Liver (tissue), 9 donors: ENCODE data around the gene RAI1. TPM values are rescaled to one million over a fixed set of nuclear protein-coding genes. Genes with fewer than 3 reads are reported as not detected.

Source experiments
- DNase-seq: peaks from one replicate; pipeline ENCODE4 v3.0.0-alpha.2; 2017; ENCODE audit warnings: low spot score
- H3K27ac ChIP-seq, 2 donors: one replicate each; pipeline ENCODE4 v1.7.0; 2013; ENCODE audit warnings: inconsistent platforms in 2 of 2, low read length in 2 of 2, control low read depth in 1 of 2, low read depth in 1 of 2, mild to moderate bottlenecking in 1 of 2
- H3K27me3 ChIP-seq, 4 donors: one replicate each; pipeline versions ENCODE4 v1.6.1 to v1.7.0; 2013; ENCODE audit warnings: low read length in 3 of 4, inconsistent platforms in 1 of 4, mild to moderate bottlenecking in 1 of 4, moderate library complexity in 1 of 4; ENCODE audit not compliant: control insufficient read depth in 4 of 4, insufficient read depth in 4 of 4
- H3K36me3 ChIP-seq, 4 donors: one replicate each; pipeline versions ENCODE4 v1.6.1 to v1.7.0; 2013; ENCODE audit warnings: low read length in 3 of 4, mild to moderate bottlenecking in 3 of 4, low read depth in 1 of 4, moderate library complexity in 1 of 4; ENCODE audit not compliant: control insufficient read depth in 4 of 4, insufficient read depth in 3 of 4
- H3K4me1 ChIP-seq, 4 donors: one replicate each; pipeline versions ENCODE4 v1.6.1 to v1.7.0; 2013; ENCODE audit warnings: low read length in 3 of 4, mild to moderate bottlenecking in 3 of 4, moderate library complexity in 1 of 4; ENCODE audit not compliant: control insufficient read depth in 4 of 4, insufficient read depth in 4 of 4
- H3K4me3 ChIP-seq, 3 donors: one replicate each; pipeline versions ENCODE4 v1.6.1 to v1.7.0; 2013; ENCODE audit warnings: low read length in 3 of 3, control low read depth in 1 of 3, low read depth in 1 of 3, mild to moderate bottlenecking in 1 of 3
- H3K9ac ChIP-seq, 2 donors: one replicate each; pipeline ENCODE4 v1.7.0; 2013; ENCODE audit warnings: low read length in 2 of 2, mild to moderate bottlenecking in 2 of 2, moderate library complexity in 2 of 2, control low read depth in 1 of 2, low read depth in 1 of 2
- H3K9me3 ChIP-seq, 4 donors: one replicate each; pipeline versions ENCODE4 v1.6.1 to v1.7.0; 2013; ENCODE audit warnings: low read length in 3 of 4; ENCODE audit not compliant: control insufficient read depth in 4 of 4
- ATF3 ChIP-seq: IDR thresholded peaks from 2 replicates; pipeline ENCODE4 v1.6.1; 2016; ENCODE audit warnings: antibody characterized with exemption
- EGR1 ChIP-seq, 2 donors: IDR thresholded peaks; 2 replicates each; pipeline ENCODE4 v1.6.1; 2016 to 2018; ENCODE audit warnings: antibody characterized with exemption in 2 of 2, low read depth in 2 of 2
- FOXA1 ChIP-seq: IDR thresholded peaks from 2 replicates; pipeline ENCODE4 v1.6.1; 2016; ENCODE audit warnings: antibody characterized with exemption
- FOXA2 ChIP-seq: IDR thresholded peaks from 2 replicates; pipeline ENCODE4 v1.6.1; 2016; ENCODE audit warnings: antibody characterized with exemption
- GABPA ChIP-seq, 2 donors: IDR thresholded peaks in 1 of 2; conservative IDR thresholded peaks in 1 of 2; 2 replicates each; pipeline ENCODE4 v1.6.1; 2016; ENCODE audit warnings: antibody characterized with exemption in 2 of 2, mild to moderate bottlenecking in 1 of 2, moderate library complexity in 1 of 2
- HNF4A ChIP-seq, 2 donors: conservative IDR thresholded peaks; 2 replicates each; pipeline ENCODE4 v1.6.1; 2016; ENCODE audit warnings: antibody characterized with exemption in 2 of 2, mild to moderate bottlenecking in 2 of 2
- HNF4G ChIP-seq: IDR thresholded peaks from 2 replicates; pipeline ENCODE4 v1.6.1; 2016; ENCODE audit warnings: antibody characterized with exemption
- NR2F2 ChIP-seq: IDR thresholded peaks from 2 replicates; pipeline ENCODE4 v1.6.1; 2016; ENCODE audit warnings: antibody characterized with exemption
- RAD21 ChIP-seq, 2 donors: IDR thresholded peaks; 2 replicates each; pipeline ENCODE4 v1.6.1; 2016; ENCODE audit warnings: antibody characterized with exemption in 2 of 2, mild to moderate bottlenecking in 2 of 2
- REST ChIP-seq: IDR thresholded peaks from 2 replicates; pipeline ENCODE4 v1.6.1; 2016; ENCODE audit warnings: antibody characterized with exemption, mild to moderate bottlenecking
- SP1 ChIP-seq: IDR thresholded peaks from 2 replicates; pipeline ENCODE4 v1.6.1; 2018; ENCODE audit warnings: antibody characterized with exemption, mild to moderate bottlenecking
- TAF1 ChIP-seq: conservative IDR thresholded peaks from 2 replicates; pipeline ENCODE4 v1.6.1; 2016; ENCODE audit warnings: antibody characterized with exemption, mild to moderate bottlenecking
- YY1 ChIP-seq: IDR thresholded peaks from 2 replicates; pipeline ENCODE4 v1.6.1; 2016; ENCODE audit warnings: antibody characterized with exemption, mild to moderate bottlenecking
- ZBTB33 ChIP-seq: IDR thresholded peaks from 2 replicates; pipeline ENCODE4 v1.6.1; 2016; ENCODE audit warnings: antibody characterized with exemption
- WGBS: extraction: QIAGEN DNeasy Blood & Tissue Kit; methylation state at CpG from one replicate; pipeline ENCODE4 v1.1.7; 2013; 5-methylcytosine and 5-hydroxymethylcytosine counted together
- polyA plus RNA-seq, 2 donors: library from polyadenylated mRNA; stranded (reverse) in 1 of 2; unstranded in 1 of 2; fragments of 200-250 nt in 1 of 2; fragments of >200 nt in 1 of 2; fragmentation: Nextera tagmentation in 1 of 2; extraction: Ambion mirVana in 1 of 2; gene quantifications; one replicate each; pipeline versions ENCODE4 v1.2.1 to v1.2.3, GENCODE V29; 2013 to 2015
- total RNA-seq, 2 donors: library from RNA; depleted of rRNA; stranded (reverse); fragments of >200 nt; gene quantifications; one replicate each; pipeline ENCODE4 v1.2.3, GENCODE V29; 2014
- TF ChIP-seq, protein P1 (sequence below): IDR thresholded peaks from 2 replicates; pipeline ENCODE4 v1.6.1; 2016; ENCODE audit warnings: antibody characterized with exemption
- donor health status: healthy.
- donor health status: healthy.
- donor health status: healthy.
- donor health status: healthy.
- donor health status: healthy.

Gene RAI1
- total and polyA plus RNA-seq, 4 donors: 0.57 to 7.6 (median 5.3) TPM

- Histone ChIP-seq H3K27me3 (no peaks in the 10 kb centered on the region), H3K9me3 (no peaks in the 10 kb centered on the region), H3K4me3 (no peak overlapping the region), H3K4me1 (peaks cover 28 to 59% (median 33%) of the 10 kb centered on the region in 4 donors), H3K9ac (no peak overlapping the region), H3K36me3 (no peaks in the 10 kb centered on the region), H3K27ac (no peak overlapping the region)
- 97% methylated on average over 7 of the region's 7 CpGs for WGBS
- no peak for DNase-seq
- no peak for TF ChIP-seq TAF1
- TF ChIP-seq ZBTB33: no peak
- no peak for TF ChIP-seq GABPA (IDR thresholded peaks at IDR 0.05 in 1 of 2, conservative IDR thresholded peaks at IDR 0.05 in 1 of 2)
- TF ChIP-seq FOXA2: no peak
- TF ChIP-seq RAD21 (IDR thresholded peaks at IDR 0.05): no peak
- no peak for TF ChIP-seq EGR1 (IDR thresholded peaks at IDR 0.05; ENCODE audit: low read depth in 2 of 2)
- TF ChIP-seq, protein P1, sequence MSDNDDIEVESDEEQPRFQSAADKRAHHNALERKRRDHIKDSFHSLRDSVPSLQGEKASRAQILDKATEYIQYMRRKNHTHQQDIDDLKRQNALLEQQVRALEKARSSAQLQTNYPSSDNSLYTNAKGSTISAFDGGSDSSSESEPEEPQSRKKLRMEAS: no peak
- no peak for TF ChIP-seq NR2F2
- no peak for TF ChIP-seq ATF3
- TF ChIP-seq SP1: no peak
- TF ChIP-seq FOXA1: no peak
- TF ChIP-seq YY1: no peak
Observed at GRCh38 chr17:17787568-17787967, 106.3 kb downstream of the RAI1 start.

DNA sequence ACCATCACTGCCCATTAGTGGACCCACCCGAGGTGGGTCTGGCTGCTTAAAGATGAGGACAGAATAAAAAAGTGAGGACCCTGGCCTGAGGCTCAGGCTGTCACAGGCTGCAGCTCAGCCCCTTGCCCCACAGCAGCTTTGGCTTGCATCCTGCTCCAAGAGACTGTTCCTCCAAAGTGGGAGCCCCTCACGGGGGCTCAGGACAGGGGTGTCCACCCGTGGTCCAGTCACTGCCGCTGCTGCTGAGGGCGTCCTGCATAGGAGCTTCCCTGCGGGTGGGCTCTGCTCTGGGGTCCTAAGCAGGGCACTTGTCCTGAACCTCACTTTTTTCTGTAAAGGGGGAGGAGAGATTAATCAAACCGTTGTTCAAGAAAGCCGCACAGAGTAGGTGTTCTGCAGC lies 107.7 kb downstream of the RAI1 start:
- no peak overlapping the region for H3K27ac ChIP-seq
- no peak for DNase-seq
- H3K36me3 ChIP-seq: peaks cover 0 to under 1% (median 0%) of the 10 kb centered on the region in 4 donors
- H3K9me3 ChIP-seq: no peaks in the 10 kb centered on the region
- H3K27me3 ChIP-seq: no peaks in the 10 kb centered on the region
- 94% methylated on average over 8 of the region's 8 CpGs for WGBS
- no peak overlapping the region for H3K4me3 ChIP-seq
- no peak overlapping the region for H3K9ac ChIP-seq
- TF ChIP-seq REST: no peak
- TF ChIP-seq HNF4G: no peak
- no peak for TF ChIP-seq FOXA2
- TF ChIP-seq RAD21 (IDR thresholded peaks at IDR 0.05): no peak
- no peak for TF ChIP-seq ATF3
- no peak for TF ChIP-seq EGR1 (IDR thresholded peaks at IDR 0.05; ENCODE audit: low read depth in 2 of 2)
- no peak for TF ChIP-seq FOXA1
- TF ChIP-seq HNF4A (conservative IDR thresholded peaks at IDR 0.05): no peak
- no peak for TF ChIP-seq SP1
- no peak for TF ChIP-seq TAF1
- H3K4me1 ChIP-seq: peaks cover 25 to 47% (median 26%) of the 10 kb centered on the region in 4 donors
